ENCODE data around the gene MALRD1. TPM values are rescaled to one million over a fixed set of nuclear protein-coding genes. Genes with fewer than 3 reads are reported as not detected.

The MALRD1 gene
- total and polyA plus RNA-seq, 2 of the 8 experiments (the other 6 are each of a cell fraction or from before 2014, with no cell fraction given) = 0.32 to 0.35 TPM

DNA sequence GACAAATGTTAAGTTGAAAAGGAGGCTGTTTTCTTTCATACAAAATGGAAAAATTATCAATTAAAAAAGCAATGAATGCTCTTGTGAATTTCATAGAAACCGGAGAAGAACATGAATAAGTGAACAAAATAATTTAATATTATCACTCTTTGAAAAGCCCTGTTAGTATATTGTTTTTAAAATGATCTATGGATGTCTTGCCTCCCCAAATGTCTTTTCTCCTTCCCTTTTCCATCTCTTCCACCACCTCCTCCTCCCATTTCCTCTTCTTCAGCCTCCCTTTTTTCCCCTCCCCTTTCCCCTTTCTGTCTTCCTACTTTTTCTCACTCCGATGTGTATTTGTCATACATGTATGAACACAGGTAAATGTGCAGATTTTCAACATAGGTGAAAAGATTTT lies 234.7 kb downstream of the MALRD1 start:
- Histone ChIP-seq H3K9me3 (ENCODE audit: insufficient read depth in 2 of 2, low read depth in 1 of 2, low read length in 1 of 2) (no peaks in the 10 kb centered on the region), H3K79me1 (ENCODE audit: low read depth, low read length) (no peaks in the 10 kb centered on the region), H2AFZ (ENCODE audit: low read length) (no peak overlapping the region), H3K27me3 (replicated peaks in 1 of 4; ENCODE audit: control insufficient read depth in 3 of 4, extremely low read depth in 1 of 4, insufficient read depth in 3 of 4, low read length in 3 of 4) (no peaks in the 10 kb centered on the region), H3K56ac (replicated peaks; ENCODE audit: insufficient read length, low read depth, low read length) (no peak overlapping the region), H2BK15ac (ENCODE audit: low read length) (no peak overlapping the region), H3K18ac (ENCODE audit: extremely low read depth, low read length) (no peak overlapping the region), H4K91ac (replicated peaks; ENCODE audit: insufficient read length, low read length) (no peak overlapping the region), H3K4me1 (replicated peaks in 1 of 4; ENCODE audit: control insufficient read depth in 3 of 4, insufficient read depth in 4 of 4, low read length in 3 of 4) (no peaks in the 10 kb centered on the region), H3K27ac (ENCODE audit: low read depth, low read length) (no peak overlapping the region), H2BK5ac (ENCODE audit: low read depth, low read length) (no peak overlapping the region), H3K14ac (ENCODE audit: insufficient read length) (no peak overlapping the region), H2BK12ac (ENCODE audit: low read depth, low read length) (no peak overlapping the region), H3K4ac (replicated peaks; ENCODE audit: insufficient read length, low read depth, low read length) (no peak overlapping the region), H4K20me1 (replicated peaks in 1 of 2; ENCODE audit: control insufficient read depth in 1 of 2, insufficient read depth in 2 of 2, low read length in 2 of 2) (no peaks in the 10 kb centered on the region), H2BK120ac (replicated peaks; ENCODE audit: low read depth, low read length) (no peak overlapping the region), H3K4me2 (ENCODE audit: insufficient read depth in 1 of 2, low read depth in 2 of 2, low read length in 2 of 2) (no peak overlapping the region), H4K8ac (ENCODE audit: extremely low read depth, insufficient read depth, low read length) (no peak overlapping the region), H4K5ac (ENCODE audit: insufficient read length, low read depth, low read length) (no peak overlapping the region), H2AK5ac (ENCODE audit: low read depth, low read length) (no peak overlapping the region), H3K4me3 (ENCODE audit: extremely low read depth in 1 of 4, insufficient read depth in 2 of 4, low read depth in 3 of 4, low read length in 4 of 4) (no peak overlapping the region), H3K23ac (ENCODE audit: insufficient read length) (no peak overlapping the region), H3K79me2 (ENCODE audit: control insufficient read depth in 1 of 2, insufficient read depth in 2 of 2, low read length in 2 of 2) (no peaks in the 10 kb centered on the region), H2BK20ac (ENCODE audit: low read length) (no peak overlapping the region), H3K9ac (replicated peaks in 1 of 4; ENCODE audit: extremely low read depth in 1 of 4, low read depth in 3 of 4, low read length in 3 of 4) (no peak overlapping the region), H3K36me3 (ENCODE audit: control insufficient read depth in 2 of 4, insufficient read depth in 4 of 4, low read length in 3 of 4) (no peaks in the 10 kb centered on the region), H3K23me2 (ENCODE audit: low read depth, low read length) (no peaks in the 10 kb centered on the region; the same call in 1 of the 2 replicates)
- ChIA-PET POLR2A (ENCODE audit: partially characterized antibody) (no interaction called here), CTCF (ENCODE audit: partially characterized antibody) (no interaction called here)
- WGBS, 2 experiments (ENCODE audit: extremely low coverage in 1 of 2, insufficient coverage in 1 of 2, insufficient read length in 1 of 2, insufficient replicate concordance in 2 of 2, low coverage in 1 of 2, low lambda C conversion rate in 2 of 2, missing lambda C conversion rate in 1 of 2) = 89% methylated on average over 2 of the region's 2 CpGs; no CpG with 5 or more reads in 1 of the 2 experiments
- DNase-seq (ENCODE audit: low read depth in 1 of 2, low spot score in 2 of 2) (no peak), FAIRE-seq (no peak)
- TF ChIP-seq EGR1 (IDR thresholded peaks at IDR 0.05; ENCODE audit: borderline replicate concordance, low read depth, low read length) (no peak), CEBPB (IDR thresholded peaks at IDR 0.05; ENCODE audit: low read depth, low read length) (no peak), SUZ12 (IDR thresholded peaks at IDR 0.05; ENCODE audit: low read length) (no peak), KDM5A (IDR thresholded peaks at IDR 0.05; ENCODE audit: low read length) (no peak), EZH2 (IDR thresholded peaks at IDR 0.05; ENCODE audit: low read depth, low read length, severe bottlenecking) (no peak), PHF8 (conservative IDR thresholded peaks at IDR 0.05; ENCODE audit: low read depth, low read length) (no peak), SAP30 (IDR thresholded peaks at IDR 0.05; ENCODE audit: insufficient read depth, insufficient replicate concordance, low read length) (no peak), CTBP2 (IDR thresholded peaks at IDR 0.05; ENCODE audit: borderline replicate concordance, insufficient read depth, insufficient read length, low read length) (no peak), KDM1A (IDR thresholded peaks at IDR 0.05; ENCODE audit: borderline replicate concordance, low read length) (no peak), MAFK (IDR thresholded peaks at IDR 0.05; ENCODE audit: low read depth, low read length) (no peak), HDAC2 (IDR thresholded peaks at IDR 0.05; ENCODE audit: borderline replicate concordance in 1 of 2, low read depth in 2 of 2, low read length in 2 of 2) (no peak), YY1 (IDR thresholded peaks at IDR 0.05; ENCODE audit: low read depth, low read length) (no peak)
